ENCODE data around the gene TMEM72. TPM values are rescaled to one million over a fixed set of nuclear protein-coding genes. Genes with fewer than 3 reads are reported as not detected.
A peak's percentile ranks its signal among the peaks of the same experiment; 100 is the strongest.

The TMEM72 gene
- total and polyA plus RNA-seq, 2 of the 13 experiments (the other 11 are each of a cell fraction or from before 2014, with no cell fraction given) = 0.04 TPM; not detected in 1

DNA sequence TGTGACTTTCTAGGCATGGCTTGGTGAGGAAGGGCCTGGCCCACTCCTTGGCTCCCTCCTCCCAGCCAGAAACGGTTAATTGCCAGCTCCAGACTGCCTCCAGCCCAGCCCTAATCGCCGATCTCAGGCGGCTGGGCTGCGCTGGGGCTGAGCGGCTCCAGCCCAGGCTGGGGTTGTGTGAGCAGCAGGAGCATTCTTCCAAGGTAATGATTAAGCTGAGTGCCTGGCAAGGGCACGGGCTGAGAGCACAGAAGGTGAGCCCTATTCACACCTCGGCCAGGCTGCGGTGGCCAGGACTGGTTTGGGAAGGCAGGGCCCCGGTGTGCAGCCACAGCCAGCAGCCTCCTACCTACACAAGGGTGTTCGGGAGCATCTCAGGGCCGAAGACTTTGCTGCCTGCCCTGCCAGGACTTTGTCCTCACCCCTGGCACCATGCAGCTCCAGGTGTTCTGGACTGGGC is at the start of gene TMEM72 (continued):
- no peak for TF ChIP-seq CBX5 (CRISPR knock-in tag; IDR thresholded peaks at IDR 0.05; ENCODE audit: borderline replicate concordance)
- TF ChIP-seq, protein P1, sequence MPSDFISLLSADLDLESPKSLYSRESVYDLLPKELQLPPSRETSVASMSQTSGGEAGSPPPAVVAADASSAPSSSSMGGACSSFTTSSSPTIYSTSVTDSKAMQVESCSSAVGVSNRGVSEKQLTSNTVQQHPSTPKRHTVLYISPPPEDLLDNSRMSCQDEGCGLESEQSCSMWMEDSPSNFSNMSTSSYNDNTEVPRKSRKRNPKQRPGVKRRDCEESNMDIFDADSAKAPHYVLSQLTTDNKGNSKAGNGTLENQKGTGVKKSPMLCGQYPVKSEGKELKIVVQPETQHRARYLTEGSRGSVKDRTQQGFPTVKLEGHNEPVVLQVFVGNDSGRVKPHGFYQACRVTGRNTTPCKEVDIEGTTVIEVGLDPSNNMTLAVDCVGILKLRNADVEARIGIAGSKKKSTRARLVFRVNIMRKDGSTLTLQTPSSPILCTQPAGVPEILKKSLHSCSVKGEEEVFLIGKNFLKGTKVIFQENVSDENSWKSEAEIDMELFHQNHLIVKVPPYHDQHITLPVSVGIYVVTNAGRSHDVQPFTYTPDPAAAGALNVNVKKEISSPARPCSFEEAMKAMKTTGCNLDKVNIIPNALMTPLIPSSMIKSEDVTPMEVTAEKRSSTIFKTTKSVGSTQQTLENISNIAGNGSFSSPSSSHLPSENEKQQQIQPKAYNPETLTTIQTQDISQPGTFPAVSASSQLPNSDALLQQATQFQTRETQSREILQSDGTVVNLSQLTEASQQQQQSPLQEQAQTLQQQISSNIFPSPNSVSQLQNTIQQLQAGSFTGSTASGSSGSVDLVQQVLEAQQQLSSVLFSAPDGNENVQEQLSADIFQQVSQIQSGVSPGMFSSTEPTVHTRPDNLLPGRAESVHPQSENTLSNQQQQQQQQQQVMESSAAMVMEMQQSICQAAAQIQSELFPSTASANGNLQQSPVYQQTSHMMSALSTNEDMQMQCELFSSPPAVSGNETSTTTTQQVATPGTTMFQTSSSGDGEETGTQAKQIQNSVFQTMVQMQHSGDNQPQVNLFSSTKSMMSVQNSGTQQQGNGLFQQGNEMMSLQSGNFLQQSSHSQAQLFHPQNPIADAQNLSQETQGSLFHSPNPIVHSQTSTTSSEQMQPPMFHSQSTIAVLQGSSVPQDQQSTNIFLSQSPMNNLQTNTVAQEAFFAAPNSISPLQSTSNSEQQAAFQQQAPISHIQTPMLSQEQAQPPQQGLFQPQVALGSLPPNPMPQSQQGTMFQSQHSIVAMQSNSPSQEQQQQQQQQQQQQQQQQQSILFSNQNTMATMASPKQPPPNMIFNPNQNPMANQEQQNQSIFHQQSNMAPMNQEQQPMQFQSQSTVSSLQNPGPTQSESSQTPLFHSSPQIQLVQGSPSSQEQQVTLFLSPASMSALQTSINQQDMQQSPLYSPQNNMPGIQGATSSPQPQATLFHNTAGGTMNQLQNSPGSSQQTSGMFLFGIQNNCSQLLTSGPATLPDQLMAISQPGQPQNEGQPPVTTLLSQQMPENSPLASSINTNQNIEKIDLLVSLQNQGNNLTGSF (CRISPR knock-in tag; IDR thresholded peaks at IDR 0.05) = peak; percentile 56; the same call in 1 of the 2 replicates
- TF ChIP-seq, protein P2, sequence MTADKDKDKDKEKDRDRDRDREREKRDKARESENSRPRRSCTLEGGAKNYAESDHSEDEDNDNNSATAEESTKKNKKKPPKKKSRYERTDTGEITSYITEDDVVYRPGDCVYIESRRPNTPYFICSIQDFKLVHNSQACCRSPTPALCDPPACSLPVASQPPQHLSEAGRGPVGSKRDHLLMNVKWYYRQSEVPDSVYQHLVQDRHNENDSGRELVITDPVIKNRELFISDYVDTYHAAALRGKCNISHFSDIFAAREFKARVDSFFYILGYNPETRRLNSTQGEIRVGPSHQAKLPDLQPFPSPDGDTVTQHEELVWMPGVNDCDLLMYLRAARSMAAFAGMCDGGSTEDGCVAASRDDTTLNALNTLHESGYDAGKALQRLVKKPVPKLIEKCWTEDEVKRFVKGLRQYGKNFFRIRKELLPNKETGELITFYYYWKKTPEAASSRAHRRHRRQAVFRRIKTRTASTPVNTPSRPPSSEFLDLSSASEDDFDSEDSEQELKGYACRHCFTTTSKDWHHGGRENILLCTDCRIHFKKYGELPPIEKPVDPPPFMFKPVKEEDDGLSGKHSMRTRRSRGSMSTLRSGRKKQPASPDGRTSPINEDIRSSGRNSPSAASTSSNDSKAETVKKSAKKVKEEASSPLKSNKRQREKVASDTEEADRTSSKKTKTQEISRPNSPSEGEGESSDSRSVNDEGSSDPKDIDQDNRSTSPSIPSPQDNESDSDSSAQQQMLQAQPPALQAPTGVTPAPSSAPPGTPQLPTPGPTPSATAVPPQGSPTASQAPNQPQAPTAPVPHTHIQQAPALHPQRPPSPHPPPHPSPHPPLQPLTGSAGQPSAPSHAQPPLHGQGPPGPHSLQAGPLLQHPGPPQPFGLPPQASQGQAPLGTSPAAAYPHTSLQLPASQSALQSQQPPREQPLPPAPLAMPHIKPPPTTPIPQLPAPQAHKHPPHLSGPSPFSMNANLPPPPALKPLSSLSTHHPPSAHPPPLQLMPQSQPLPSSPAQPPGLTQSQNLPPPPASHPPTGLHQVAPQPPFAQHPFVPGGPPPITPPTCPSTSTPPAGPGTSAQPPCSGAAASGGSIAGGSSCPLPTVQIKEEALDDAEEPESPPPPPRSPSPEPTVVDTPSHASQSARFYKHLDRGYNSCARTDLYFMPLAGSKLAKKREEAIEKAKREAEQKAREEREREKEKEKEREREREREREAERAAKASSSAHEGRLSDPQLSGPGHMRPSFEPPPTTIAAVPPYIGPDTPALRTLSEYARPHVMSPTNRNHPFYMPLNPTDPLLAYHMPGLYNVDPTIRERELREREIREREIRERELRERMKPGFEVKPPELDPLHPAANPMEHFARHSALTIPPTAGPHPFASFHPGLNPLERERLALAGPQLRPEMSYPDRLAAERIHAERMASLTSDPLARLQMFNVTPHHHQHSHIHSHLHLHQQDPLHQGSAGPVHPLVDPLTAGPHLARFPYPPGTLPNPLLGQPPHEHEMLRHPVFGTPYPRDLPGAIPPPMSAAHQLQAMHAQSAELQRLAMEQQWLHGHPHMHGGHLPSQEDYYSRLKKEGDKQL (CRISPR knock-in tag; IDR thresholded peaks at IDR 0.05; ENCODE audit: low read depth) = peak; percentile 65; the same call in 1 of the 2 replicates
- TF ChIP-seq ZNF704 (CRISPR knock-in tag; IDR thresholded peaks at IDR 0.05; ENCODE audit: borderline replicate concordance) = no peak
- TF ChIP-seq, protein P3, sequence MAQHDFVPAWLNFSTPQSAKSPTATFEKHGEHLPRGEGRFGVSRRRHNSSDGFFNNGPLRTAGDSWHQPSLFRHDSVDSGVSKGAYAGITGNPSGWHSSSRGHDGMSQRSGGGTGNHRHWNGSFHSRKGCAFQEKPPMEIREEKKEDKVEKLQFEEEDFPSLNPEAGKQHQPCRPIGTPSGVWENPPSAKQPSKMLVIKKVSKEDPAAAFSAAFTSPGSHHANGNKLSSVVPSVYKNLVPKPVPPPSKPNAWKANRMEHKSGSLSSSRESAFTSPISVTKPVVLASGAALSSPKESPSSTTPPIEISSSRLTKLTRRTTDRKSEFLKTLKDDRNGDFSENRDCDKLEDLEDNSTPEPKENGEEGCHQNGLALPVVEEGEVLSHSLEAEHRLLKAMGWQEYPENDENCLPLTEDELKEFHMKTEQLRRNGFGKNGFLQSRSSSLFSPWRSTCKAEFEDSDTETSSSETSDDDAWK (CRISPR knock-in tag; IDR thresholded peaks at IDR 0.05) = no peak
- TF ChIP-seq, protein P4, sequence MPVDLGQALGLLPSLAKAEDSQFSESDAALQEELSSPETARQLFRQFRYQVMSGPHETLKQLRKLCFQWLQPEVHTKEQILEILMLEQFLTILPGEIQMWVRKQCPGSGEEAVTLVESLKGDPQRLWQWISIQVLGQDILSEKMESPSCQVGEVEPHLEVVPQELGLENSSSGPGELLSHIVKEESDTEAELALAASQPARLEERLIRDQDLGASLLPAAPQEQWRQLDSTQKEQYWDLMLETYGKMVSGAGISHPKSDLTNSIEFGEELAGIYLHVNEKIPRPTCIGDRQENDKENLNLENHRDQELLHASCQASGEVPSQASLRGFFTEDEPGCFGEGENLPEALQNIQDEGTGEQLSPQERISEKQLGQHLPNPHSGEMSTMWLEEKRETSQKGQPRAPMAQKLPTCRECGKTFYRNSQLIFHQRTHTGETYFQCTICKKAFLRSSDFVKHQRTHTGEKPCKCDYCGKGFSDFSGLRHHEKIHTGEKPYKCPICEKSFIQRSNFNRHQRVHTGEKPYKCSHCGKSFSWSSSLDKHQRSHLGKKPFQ (CRISPR knock-in tag; IDR thresholded peaks at IDR 0.05; ENCODE audit: insufficient replicate concordance) = peak; percentile 97
- TF ChIP-seq EEA1 (CRISPR knock-in tag; IDR thresholded peaks at IDR 0.05; ENCODE audit: borderline replicate concordance) = no peak
- TF ChIP-seq KDM3A (CRISPR knock-in tag; IDR thresholded peaks at IDR 0.05; ENCODE audit: low read depth) = peak; percentile 61; the same call in 1 of the 2 replicates
- TF ChIP-seq HNRNPLL (IDR thresholded peaks at IDR 0.05; ENCODE audit: low read depth, low read length, poor library complexity, severe bottlenecking) = peak; percentile 48
- TF ChIP-seq XRCC5 (optimal IDR thresholded peaks at IDR 0.05; ENCODE audit: low read length) = peak; percentile 4
